Vagina (tissue), 2 donors: ENCODE data around the gene MTSS2.

Source experiments
- POLR2A ChIP-seq, 2 donors: fragments of 450-650 bp; IDR thresholded peaks; one replicate each; pipeline ENCODE4 v1.6.1; 2017; ENCODE audit warnings: antibody characterized with exemption in 2 of 2, mild to moderate bottlenecking in 2 of 2, moderate library complexity in 2 of 2
- POLR2AphosphoS5 ChIP-seq, 2 donors: sonication (generic); formaldehyde crosslinking; IDR thresholded peaks; one replicate each; pipeline ENCODE4 v1.9.0; 2017; ENCODE audit warnings: antibody characterized with exemption in 2 of 2, mild to moderate bottlenecking in 2 of 2, low read depth in 1 of 2; ENCODE audit not compliant: insufficient read depth in 1 of 2
- TF ChIP-seq, protein P1 (sequence below), 3 experiments: fragments of 450-650 bp in 2 of 3; fragments of 200-600 bp in 1 of 3; sonication (generic) in 1 of 3; IDR thresholded peaks; one replicate each; pipeline ENCODE4 v1.5.1; 2017 to 2019; ENCODE audit warnings: antibody characterized with exemption in 3 of 3, mild to moderate bottlenecking in 2 of 3, moderate library complexity in 2 of 3

DNA sequence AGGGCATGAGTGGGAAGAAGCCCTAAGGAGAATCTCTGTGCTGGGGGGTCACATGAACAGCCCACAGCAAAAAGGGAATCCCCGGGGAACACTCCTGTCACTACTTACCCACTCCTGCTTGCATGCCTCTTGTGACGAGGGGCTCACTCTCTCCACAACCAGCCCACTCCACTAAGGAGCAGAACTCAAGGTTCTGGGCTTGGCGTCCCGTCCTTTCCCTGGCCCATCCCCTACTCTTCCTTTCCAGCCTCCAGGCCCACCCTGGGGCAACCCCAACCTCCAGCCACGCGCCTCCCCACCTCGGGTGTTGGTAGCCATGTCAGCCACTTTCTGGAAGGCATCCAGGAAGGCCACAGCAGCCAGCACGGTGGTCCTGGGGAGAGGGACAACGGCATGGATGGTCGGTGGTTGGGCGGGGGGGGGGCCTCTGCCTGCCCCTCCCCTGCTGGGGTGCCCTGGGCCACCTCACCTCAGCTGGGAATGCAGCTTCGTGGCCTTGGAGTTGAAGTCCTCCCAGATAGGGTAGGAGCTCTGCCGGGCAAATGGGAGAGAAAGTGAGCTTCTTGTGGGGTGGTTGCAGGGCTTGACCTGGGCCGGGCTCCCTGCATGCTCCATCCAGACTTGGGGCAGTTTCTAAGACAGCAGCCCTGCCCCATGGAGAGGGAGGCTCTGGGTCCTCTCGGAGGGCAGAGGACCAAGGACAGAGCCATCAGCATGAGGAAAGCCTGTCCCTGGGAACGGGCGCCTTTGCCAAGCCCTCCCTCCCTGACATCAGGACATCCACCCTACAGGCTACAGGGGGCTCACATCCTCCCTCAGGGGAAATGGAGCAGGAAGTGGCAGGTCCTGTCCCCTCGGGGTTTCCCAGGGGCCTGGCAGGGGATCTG, 5.1 kb downstream of the MTSS2 start:
- TF ChIP-seq POLR2A (IDR thresholded peaks at IDR 0.05) (no peak), POLR2AphosphoS5 (IDR thresholded peaks at IDR 0.05; ENCODE audit: insufficient read depth in 1 of 2, low read depth in 1 of 2) (no peak)
- TF ChIP-seq, protein P1, sequence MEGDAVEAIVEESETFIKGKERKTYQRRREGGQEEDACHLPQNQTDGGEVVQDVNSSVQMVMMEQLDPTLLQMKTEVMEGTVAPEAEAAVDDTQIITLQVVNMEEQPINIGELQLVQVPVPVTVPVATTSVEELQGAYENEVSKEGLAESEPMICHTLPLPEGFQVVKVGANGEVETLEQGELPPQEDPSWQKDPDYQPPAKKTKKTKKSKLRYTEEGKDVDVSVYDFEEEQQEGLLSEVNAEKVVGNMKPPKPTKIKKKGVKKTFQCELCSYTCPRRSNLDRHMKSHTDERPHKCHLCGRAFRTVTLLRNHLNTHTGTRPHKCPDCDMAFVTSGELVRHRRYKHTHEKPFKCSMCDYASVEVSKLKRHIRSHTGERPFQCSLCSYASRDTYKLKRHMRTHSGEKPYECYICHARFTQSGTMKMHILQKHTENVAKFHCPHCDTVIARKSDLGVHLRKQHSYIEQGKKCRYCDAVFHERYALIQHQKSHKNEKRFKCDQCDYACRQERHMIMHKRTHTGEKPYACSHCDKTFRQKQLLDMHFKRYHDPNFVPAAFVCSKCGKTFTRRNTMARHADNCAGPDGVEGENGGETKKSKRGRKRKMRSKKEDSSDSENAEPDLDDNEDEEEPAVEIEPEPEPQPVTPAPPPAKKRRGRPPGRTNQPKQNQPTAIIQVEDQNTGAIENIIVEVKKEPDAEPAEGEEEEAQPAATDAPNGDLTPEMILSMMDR (IDR thresholded peaks at IDR 0.05) = no peak
